ENCODE data around the gene ALX1.

GRCh38 chr12:85275374-85275773, 4.6 kb upstream of the ALX1 start:
- TF ChIP-seq CTCF (IDR thresholded peaks at IDR 0.05) (no peak), POLR2A (IDR thresholded peaks at IDR 0.05) (no peak), EP300 (IDR thresholded peaks at IDR 0.05) (no peak)
